HG03175 (cell line): ENCODE results near the gene DEGS1.

Experiments used
- ATAC-seq: cut with Tn5 transposase; IDR thresholded peaks from one replicate; pipeline ENCODE4 v1.9.1; 2021; ENCODE audit warnings: mild to moderate bottlenecking, moderate library complexity; ENCODE audit not compliant: unreplicated experiment

The DEGS1 gene

GRCh38 chr1:224212618-224213061 is 29.6 kb downstream of the DEGS1 start:
- no peak for ATAC-seq

DNA sequence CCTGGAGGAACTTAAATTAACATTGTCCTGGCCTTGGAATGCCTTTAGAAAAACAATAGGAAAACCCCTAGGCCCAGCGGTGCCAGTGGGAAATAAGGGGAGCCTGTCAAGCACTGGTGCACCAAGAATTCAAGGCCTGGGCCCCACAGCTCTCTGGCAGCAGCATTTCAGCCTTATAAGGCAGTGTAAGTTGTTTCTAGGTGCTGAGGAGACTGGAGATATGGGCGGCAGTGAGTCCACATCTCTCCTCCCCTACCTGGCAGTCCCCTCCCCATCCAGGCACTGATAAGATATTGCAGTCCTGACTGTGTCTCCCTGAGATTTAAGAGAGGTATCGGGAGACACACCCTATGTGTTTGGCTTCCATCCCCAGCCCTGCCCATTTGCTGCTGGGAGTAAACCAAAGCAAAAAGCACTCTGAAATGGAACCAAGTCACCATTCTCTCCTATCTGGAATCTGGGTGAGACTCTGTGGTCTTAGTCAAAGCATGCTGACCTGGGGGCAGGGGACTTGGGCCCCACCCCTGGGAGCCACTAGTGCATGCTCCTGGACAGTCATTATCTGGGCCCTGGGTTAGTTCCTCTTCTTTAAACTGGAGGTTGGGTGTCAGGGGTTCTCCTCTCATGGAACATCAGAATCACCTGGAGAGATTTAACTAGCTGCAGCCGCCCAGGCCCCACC is 30.5 kb downstream of the DEGS1 start:
- no peak for ATAC-seq

- no peak for ATAC-seq
Measured at GRCh38 chr1:224216382-224216781, 33.3 kb downstream of the DEGS1 start.

- no peak for ATAC-seq
Measured at GRCh38 chr1:224217655-224218623, 34.9 kb downstream of the DEGS1 start.

GRCh38 chr1:224219011-224219611 is 36.1 kb downstream of the DEGS1 start:
- no peak for ATAC-seq

DNA sequence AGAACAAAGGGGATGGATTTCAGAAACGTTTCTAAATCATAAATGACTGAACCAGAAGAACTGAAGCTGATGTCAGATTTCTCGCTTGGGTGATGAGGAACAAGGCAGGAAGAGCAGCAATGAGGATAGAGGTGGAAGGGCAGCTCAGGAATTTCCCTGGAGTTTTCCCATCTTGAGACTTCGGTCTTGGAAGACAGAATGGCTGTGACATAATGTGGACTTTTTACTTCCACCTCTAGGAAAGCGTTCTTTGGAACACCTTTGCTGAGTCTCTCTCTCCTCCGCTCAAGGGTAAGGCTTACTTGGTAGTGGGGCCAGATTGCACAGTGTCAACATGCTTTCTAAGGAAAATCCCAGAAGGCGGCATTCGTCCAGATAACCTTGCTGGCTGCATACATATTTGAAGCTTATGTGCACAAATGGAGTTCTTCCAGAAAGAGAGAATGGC is 36.6 kb downstream of the DEGS1 start:
- no peak for ATAC-seq

DNA sequence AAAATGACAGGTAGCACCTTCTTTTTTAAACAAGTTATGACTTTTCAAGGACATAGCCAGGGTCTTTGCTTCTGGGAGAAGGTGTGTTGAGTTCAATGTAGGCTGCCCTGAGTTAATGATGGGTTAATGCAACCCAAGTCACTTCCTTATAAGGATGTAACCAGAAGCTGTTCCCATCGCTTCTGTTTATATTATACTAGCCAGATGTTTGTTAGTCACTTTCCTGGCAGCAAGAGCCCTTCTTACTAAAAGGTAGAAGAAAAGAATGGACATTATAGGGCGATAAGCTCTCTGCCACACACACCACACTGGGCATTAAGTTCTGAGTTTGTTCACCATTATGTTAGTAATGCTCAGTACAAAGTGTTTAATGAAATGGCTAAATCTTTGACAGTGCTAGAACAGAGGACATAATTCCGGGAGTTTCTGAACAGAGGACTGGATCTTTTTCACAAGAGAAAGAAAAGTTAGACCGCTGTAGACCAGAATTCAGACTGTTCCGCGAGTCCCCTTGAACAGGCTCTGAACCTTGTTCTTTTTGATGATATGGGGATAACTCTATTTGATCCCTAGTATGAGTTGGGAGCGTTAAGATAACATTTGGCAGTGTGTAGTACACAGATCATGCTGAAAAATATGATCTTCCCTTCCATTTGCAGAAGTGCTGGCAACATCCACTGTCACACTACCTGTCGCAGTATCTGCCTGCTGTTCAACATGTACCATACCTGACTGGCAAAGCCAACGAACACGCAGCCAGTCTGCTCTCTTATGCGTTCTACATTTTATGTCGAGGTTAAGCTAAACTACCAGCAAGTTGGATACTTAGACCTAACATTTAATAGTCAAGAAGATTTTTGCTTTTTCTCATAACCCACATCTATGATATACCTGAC is 41.0 kb downstream of the DEGS1 start:
- no peak for ATAC-seq

DNA sequence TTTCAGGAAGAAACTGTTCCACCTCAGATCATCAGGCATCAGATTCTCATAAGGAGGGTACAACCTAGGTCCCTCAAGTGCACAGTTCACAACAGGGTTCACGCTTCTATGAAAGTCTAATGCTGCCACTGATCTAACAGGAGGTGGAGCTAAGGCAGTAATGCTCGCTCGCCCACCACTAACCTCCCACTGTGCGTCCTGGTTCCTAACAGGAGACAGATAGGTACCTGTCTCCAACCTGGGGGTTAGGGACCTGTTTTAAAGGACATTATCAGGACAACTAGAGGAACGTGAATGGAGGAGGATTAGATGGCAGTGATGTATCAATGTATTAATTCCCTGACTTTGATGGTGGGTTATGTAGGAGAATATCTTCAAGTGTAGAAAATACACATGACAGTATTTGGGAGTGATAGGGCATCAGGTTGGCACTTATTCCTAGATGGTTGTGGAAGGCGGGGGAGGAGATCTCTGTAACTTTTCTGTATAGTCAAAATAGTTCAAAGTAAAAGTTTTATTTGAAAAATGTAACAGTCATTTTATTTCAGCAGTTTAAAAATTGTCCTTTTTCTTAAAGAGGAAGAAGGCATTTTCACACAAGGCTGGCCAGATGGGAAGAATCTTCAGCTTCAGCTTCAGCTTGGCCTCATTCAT is 43.9 kb downstream of the DEGS1 start:
- ATAC-seq: no peak

GRCh38 chr1:224234017-224234416 is 51.0 kb downstream of the DEGS1 start:
- no peak for ATAC-seq

DNA sequence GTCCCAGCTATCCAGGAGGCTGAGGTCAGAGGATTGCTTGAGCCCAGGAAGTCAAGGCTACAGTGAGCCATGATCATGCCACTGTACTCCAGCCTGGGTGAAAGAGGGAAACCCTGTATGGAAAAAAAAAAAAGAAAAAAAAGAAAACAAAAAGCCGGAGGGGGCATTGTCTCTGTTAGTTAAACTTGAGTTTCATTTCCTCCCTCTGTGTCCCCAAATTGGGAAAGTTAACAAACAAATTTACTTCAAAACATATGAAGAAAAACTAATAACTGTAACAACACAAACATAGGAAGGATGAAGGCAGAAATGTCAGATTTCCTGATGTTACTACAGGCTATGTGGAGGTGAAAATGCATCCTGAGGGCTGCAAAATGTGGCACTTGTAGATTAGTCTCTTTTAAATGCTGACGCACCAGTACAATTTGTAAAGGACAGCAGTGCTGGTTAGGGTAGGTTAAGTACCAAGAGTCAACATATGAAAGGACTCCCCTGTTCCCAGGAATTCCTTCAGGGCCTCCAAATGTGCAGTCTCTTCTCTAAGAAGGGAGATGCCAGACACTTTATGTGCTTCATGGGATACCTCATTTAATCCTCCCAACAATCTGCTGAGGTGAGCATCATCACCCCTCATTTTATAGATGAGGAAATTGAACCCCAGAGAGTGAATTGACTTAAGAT is 52.9 kb downstream of the DEGS1 start:
- ATAC-seq: no peak

DNA sequence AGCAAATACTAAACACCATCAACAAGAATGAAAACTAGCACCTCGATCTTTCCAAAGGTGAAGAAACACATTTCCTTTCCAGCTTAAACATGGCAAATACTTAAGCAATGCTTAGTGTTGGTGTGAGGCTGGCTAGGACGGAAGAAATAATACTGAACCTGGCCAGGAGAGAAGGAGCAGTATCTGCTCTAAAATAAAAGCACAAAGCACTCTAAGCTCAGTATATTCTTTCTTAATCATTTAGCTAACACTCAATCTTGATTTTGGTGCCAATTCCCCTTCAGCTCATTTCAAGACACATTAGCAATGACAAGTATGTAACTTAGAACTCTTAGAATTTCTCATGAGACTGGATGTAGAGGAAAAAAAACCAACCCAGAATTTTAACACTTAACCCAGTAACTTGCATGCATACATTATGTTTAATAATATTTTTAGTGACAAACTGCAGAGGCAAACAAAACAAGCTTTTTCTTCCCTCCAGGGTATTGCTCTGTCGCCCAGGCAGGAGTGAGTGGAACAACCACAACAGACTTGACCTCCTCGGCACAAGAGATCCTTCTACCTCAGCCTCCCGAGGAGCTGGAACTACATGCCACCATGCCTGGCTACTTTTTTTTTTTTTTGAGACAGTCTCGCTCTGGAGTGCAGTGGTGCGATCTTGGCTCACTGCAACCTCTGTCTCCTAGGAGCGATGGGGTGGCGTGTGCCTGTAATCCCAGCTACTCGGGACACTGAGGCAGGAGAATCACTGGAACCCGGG is 54.3 kb downstream of the DEGS1 start:
- no peak for ATAC-seq

- ATAC-seq: no peak
Measured at GRCh38 chr1:224238212-224238611, 55.2 kb downstream of the DEGS1 start.

DNA sequence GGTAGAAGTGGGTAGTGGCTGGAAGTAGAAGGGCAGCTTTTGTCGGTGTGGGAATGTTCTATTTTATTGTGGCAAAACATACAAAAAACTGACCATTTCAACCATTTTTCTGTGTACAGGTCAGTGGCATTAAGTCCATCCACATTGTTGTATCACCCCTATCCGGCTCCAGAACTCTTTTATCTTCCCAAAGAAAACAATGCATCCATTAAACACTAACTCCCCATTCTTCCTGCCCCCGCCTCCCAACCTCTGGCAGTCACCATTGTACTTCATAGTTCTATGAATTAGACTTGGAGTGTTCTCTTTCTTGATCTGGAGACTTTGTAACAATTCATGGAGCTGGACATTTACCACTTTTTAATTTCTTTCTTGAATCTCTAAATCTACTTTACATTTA is 55.7 kb downstream of the DEGS1 start:
- no peak for ATAC-seq
